Esophagus mucosa (tissue), 1 donor: ENCODE data around the gene MRPL37. TPM values are rescaled to one million over a fixed set of nuclear protein-coding genes. Genes with fewer than 3 reads are reported as not detected.
"Not testable (repeated sequence)": the region's sequence is repeated elsewhere in the genome, so short reads cannot be mapped to it uniquely, and the experiment has no call there.

Experiments
- ATAC-seq: fragments of 200-7000 bp; cut with Tn5 transposase; one replicate; pipeline ENCODE4 v1.9.1; 2020
- total RNA-seq: library from RNA; stranded (reverse); gene quantifications from one replicate; pipeline ENCODE4 v1.2.4, GENCODE V29; 2023
- donor health status: DM: yes; HTN: yes; CAD: no.

Gene MRPL37
- total RNA-seq, 1 donor from 2014 or later, result 86.1 TPM

- ATAC-seq, result peak; percentile 6
Observed at GRCh38 chr1:54220004-54220811, 20.2 kb downstream of the MRPL37 start.

- ATAC-seq, result no peak
Observed at GRCh38 chr1:54221113-54221834, 21.3 kb downstream of the MRPL37 start.

- no peak for ATAC-seq
Observed at GRCh38 chr1:54221867-54222484, 22.0 kb downstream of the MRPL37 start.

GRCh38 chr1:54222711-54223110 lies 22.7 kb downstream of the MRPL37 start:
- ATAC-seq, result no peak

GRCh38 chr1:54223441-54224202 lies 23.7 kb downstream of the MRPL37 start:
- ATAC-seq, result no peak

GRCh38 chr1:54224233-54224632 lies 24.3 kb downstream of the MRPL37 start:
- ATAC-seq, result no peak

- ATAC-seq, result no peak
Observed at GRCh38 chr1:54225378-54225777, 25.4 kb downstream of the MRPL37 start.

- no peak for ATAC-seq
Observed at GRCh38 chr1:54225986-54226559, 26.1 kb downstream of the MRPL37 start.

- peak; percentile 45 for ATAC-seq
Observed at GRCh38 chr1:54227091-54227602, 27.2 kb downstream of the MRPL37 start.

GRCh38 chr1:54227891-54228310 lies 27.9 kb downstream of the MRPL37 start:
- ATAC-seq, result no peak

- peak; percentile 5 for ATAC-seq
Observed at GRCh38 chr1:54228638-54229079, 28.7 kb downstream of the MRPL37 start.

- peak; percentile 51 for ATAC-seq
Observed at GRCh38 chr1:54229281-54229891, 29.4 kb downstream of the MRPL37 start.

- no peak for ATAC-seq
Observed at GRCh38 chr1:54230507-54231339, 30.8 kb downstream of the MRPL37 start.

- ATAC-seq, result not testable (repeated sequence)
Observed at GRCh38 chr1:54233196-54233595, 33.2 kb downstream of the MRPL37 start.

GRCh38 chr1:54234284-54234683 lies 34.3 kb downstream of the MRPL37 start:
- no peak for ATAC-seq

GRCh38 chr1:54237586-54237985 lies 37.6 kb downstream of the MRPL37 start:
- no peak for ATAC-seq

GRCh38 chr1:54238353-54239034 lies 38.5 kb downstream of the MRPL37 start:
- ATAC-seq, result no peak

- ATAC-seq, result no peak
Observed at GRCh38 chr1:54239035-54239383, 39.0 kb downstream of the MRPL37 start.

- no peak for ATAC-seq
Observed at GRCh38 chr1:54239631-54240031, 39.7 kb downstream of the MRPL37 start.

- ATAC-seq, result no peak
Observed at GRCh38 chr1:54240741-54241335, 40.9 kb downstream of the MRPL37 start.
